HG02938 (cell line): ENCODE data around the gene TIMM8B.
"Not testable (repeated sequence)": the region's sequence is repeated elsewhere in the genome, so short reads cannot be mapped to it uniquely, and the experiment has no call there.

Experiments used
- ATAC-seq: cut with Tn5 transposase; IDR thresholded peaks from one replicate; pipeline ENCODE4 v1.9.1; 2021; ENCODE audit warnings: mild to moderate bottlenecking, moderate library complexity; ENCODE audit not compliant: unreplicated experiment

TIMM8B gene

GRCh38 chr11:112086422-112087191, at the start of gene TIMM8B, which contains the start of gene SDHD:
TIMM8B (minus strand) TSS chr11:112086756; CDS start chr11:112086723, 33 bp downstream.
SDHD (plus strand) TSS chr11:112086873; CDS start chr11:112086908, 35 bp downstream.
- ATAC-seq = peak; percentile 93

- no peak for ATAC-seq
Observed at GRCh38 chr11:112134473-112134872, 47.9 kb upstream of the TIMM8B start.

GRCh38 chr11:112132737-112133136, 46.2 kb upstream of the TIMM8B start:
- no peak for ATAC-seq

DNA sequence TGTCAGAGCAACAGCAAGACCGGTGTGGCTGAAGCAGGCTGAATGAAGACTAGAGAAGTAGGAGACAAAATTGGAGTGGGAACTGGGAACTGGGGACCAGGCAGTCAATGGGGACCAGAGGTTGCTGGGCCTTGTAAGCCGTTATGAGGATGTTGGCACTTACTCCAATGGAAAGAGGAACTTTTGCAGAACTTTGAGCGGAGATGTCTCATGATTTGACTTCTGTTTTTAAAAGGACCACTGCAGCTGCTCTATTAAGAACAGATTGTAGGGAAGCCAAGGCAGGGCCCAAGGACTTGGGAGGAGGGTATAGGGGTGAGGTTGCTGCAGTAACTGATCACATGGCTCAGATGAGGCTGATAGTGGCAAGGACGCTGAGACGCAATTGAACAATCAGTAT, 43.1 kb upstream of the TIMM8B start:
- no peak for ATAC-seq

GRCh38 chr11:112128483-112129121, 42.0 kb upstream of the TIMM8B start:
- no peak for ATAC-seq

GRCh38 chr11:112127056-112127455, 40.5 kb upstream of the TIMM8B start:
- ATAC-seq = no peak

DNA sequence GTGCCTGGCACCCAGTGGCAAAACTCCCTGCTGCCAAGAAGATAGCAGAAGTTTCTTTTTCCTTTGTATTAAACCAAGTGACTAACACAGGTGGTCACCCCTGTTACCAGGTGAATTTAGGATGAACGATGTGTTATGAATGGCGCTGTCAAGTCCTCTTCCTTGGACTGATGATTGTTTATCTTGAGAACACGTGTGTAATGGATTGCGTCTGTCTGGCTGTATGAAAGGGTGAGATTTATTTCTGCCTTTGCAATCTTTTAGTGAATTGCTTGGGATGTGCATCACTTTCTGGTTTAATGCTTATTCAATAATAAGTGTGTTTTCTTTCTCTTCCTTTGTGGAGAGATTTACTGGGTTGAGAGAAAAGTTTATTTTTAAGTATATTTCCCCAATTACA, 36.6 kb upstream of the TIMM8B start:
- ATAC-seq = no peak

GRCh38 chr11:112121981-112122615, 35.5 kb upstream of the TIMM8B start:
- ATAC-seq = no peak

DNA sequence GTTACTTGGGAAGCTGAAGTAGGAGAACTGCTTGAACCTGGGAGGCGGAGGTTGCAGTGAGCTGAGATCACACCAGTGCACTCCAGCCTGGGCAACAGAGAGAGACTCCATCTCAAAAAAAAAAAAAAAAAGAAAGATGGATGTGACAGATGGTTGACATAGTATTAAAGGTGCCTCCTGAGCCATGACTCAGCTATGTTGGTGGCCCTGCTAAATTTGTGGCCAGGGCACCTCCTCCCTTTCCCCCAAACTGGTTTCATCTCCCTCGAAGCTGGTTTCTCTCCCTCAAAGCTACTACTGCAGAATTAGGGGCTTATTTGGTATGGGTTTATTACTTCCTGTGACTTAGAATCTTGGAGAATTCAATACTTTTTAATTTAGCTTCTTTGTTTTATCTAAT, 31.6 kb upstream of the TIMM8B start:
- no peak for ATAC-seq

- no peak for ATAC-seq
Observed at GRCh38 chr11:112115386-112115785, 28.8 kb upstream of the TIMM8B start.

- ATAC-seq = no peak
Observed at GRCh38 chr11:112114460-112114859, 27.9 kb upstream of the TIMM8B start.

DNA sequence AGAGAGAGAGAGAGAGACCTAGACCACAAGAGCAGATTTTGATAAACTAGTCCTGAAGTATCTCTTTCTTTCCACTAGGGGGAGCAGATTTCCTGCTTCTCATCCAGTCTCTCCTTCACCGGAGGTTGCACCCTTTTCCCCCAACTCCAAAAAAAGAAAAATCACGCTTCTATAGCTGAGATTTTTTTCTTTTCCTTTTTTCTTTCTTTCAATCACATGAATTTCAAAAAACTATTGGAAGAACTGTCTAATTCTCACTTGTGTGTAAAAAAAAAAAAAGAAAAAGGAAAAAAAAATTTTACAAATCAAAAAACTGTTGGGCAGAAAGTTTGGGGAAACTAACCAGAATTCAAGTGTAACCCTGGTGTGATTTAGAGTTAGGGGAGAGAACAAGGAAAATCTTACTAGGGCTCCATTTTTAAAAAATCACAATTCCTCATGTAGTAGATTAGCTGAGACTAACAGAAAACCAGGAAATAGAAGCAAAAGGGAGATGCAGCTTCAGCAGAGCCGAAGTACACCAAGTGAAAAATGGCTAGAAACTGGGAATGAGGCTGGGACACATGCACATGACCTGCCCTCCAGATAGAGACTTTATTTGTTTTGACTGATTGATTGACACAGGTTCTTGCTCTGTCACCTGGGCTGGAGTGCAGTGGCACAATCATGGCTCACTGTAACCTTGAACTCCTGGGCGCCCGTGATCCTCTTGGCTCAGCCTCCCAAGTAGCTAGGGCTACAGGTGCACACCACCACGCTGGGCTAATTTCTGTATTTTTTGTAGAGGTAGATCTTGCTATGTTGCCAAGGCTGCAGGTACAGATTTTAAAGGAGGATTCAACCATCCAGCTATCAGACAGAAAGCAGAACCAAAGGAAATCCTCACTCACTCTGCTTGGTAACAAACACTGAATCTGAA, 27.2 kb upstream of the TIMM8B start:
- ATAC-seq = no peak

DNA sequence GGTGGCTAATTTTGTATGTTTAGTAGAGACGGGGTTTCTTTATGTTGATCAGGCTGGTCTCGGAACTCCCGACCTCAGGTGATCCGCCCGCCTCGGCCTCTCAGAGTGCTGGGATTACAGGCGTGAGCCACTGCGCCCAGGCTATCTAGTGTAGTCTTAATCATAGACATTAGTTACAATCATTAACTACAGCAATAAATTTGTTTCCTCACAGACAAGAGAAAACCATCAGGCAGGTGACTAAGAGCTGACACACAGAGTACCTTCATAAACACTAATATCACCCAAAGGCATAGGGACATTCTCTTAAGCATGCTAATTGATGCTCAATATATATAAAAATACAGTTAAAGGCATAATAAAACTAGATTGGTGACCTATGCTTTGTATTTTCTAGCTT, 19.5 kb upstream of the TIMM8B start:
- no peak for ATAC-seq

GRCh38 chr11:112103446-112103845, 16.9 kb upstream of the TIMM8B start:
- ATAC-seq = no peak

GRCh38 chr11:112100462-112100861, 13.9 kb upstream of the TIMM8B start:
- no peak for ATAC-seq

GRCh38 chr11:112097734-112098528, 11.4 kb upstream of the TIMM8B start:
- no peak for ATAC-seq

GRCh38 chr11:112096194-112096593, 9.6 kb upstream of the TIMM8B start:
- no peak for ATAC-seq

- ATAC-seq = not testable (repeated sequence)
Observed at GRCh38 chr11:112095302-112095701, 8.7 kb upstream of the TIMM8B start.

GRCh38 chr11:112087212-112087611, 656 bp upstream of the TIMM8B start:
- no peak for ATAC-seq

DNA sequence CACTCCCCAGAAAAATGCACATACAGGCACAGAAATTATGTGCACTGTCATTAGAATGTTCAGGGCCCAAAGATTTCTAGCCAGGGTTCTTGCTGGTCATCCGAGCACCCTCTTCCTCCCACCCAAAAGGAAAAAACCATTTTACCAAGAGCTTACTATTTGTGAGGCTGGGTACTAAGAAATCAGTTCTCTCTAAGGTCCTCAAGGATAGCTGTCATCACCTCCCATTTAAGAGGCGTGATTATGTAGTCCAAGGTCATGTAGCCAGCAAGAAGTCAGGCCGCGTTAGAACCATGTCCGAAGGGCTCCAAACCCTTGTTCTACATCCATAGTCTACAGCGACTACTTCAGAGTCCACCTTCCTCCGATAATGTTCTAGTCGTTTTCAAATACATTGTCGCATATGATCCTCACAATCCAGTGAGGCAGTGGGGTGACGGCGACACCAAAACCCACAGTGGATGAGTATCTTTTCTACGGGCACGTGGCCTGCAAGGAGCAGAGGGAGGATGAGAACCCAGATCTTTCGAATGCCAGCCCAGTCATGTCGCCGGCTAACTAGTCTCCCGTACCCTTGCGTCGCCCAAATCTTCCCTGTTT, 634 bp downstream of the TIMM8B start:
- ATAC-seq = peak; percentile 32
